HUES64 (cell line): ENCODE measurements around the gene QSOX2.

Source experiments
- H3K27ac ChIP-seq: 2 replicates; pipeline ENCODE4 v1.7.0; 2013; ENCODE audit warnings: low read depth, low read length, inconsistent platforms
- H3K27me3 ChIP-seq: 2 replicates; pipeline ENCODE4 v1.6.1; 2013; ENCODE audit warnings: mild to moderate bottlenecking, low read length; ENCODE audit not compliant: insufficient read depth
- H3K36me3 ChIP-seq: 2 replicates; pipeline ENCODE4 v1.6.1; 2013; ENCODE audit warnings: mild to moderate bottlenecking, low read length; ENCODE audit not compliant: insufficient read depth
- H3K4me1 ChIP-seq: 2 replicates; pipeline ENCODE4 v1.6.1; 2013; ENCODE audit warnings: mild to moderate bottlenecking, low read length, moderate library complexity; ENCODE audit not compliant: insufficient read depth
- H3K4me3 ChIP-seq: 2 replicates; pipeline ENCODE4 v1.5.1; 2013; ENCODE audit warnings: mild to moderate bottlenecking, low read length, moderate library complexity
- H3K9ac ChIP-seq: 2 replicates; pipeline ENCODE4 v1.6.1; 2013; ENCODE audit warnings: mild to moderate bottlenecking, low read depth, low read length
- H3K9me3 ChIP-seq: 2 replicates; pipeline ENCODE4 v1.6.1; 2013; ENCODE audit warnings: low read depth, low read length; ENCODE audit not compliant: insufficient read depth
- WGBS: fragments of 150-250, 120-280 bp; methylation state at CpG from one replicate; pipeline ENCODE4 v1.1.7; 2013; ENCODE audit warnings: missing lambda C conversion rate; 5-methylcytosine and 5-hydroxymethylcytosine counted together

QSOX2 gene

GRCh38 chr9:136230773-136231172 is 14.8 kb downstream of the QSOX2 start:
- Histone ChIP-seq H3K36me3 (peaks cover 15% of the 10 kb centered on the region), H3K4me1 (no peaks in the 10 kb centered on the region; the same call in 1 of the 2 replicates), H3K9me3 (no peaks in the 10 kb centered on the region), H3K27ac (no peak overlapping the region), H3K27me3 (no peaks in the 10 kb centered on the region), H3K9ac (no peak overlapping the region), H3K4me3 (no peak overlapping the region)
- WGBS: 96% methylated on average over 9 of the region's 9 CpGs

- no peaks in the 10 kb centered on the region for H3K9me3 ChIP-seq
- H3K9ac ChIP-seq: no peak overlapping the region
- WGBS: 90% methylated on average over 10 of the region's 10 CpGs
- H3K27me3 ChIP-seq: no peaks in the 10 kb centered on the region
- H3K4me1 ChIP-seq: no peaks in the 10 kb centered on the region; the same call in 1 of the 2 replicates
- H3K27ac ChIP-seq: no peak overlapping the region
- peaks cover 13% of the 10 kb centered on the region for H3K36me3 ChIP-seq
- no peak overlapping the region for H3K4me3 ChIP-seq
Measured at GRCh38 chr9:136230365-136230764, 15.2 kb downstream of the QSOX2 start.

DNA sequence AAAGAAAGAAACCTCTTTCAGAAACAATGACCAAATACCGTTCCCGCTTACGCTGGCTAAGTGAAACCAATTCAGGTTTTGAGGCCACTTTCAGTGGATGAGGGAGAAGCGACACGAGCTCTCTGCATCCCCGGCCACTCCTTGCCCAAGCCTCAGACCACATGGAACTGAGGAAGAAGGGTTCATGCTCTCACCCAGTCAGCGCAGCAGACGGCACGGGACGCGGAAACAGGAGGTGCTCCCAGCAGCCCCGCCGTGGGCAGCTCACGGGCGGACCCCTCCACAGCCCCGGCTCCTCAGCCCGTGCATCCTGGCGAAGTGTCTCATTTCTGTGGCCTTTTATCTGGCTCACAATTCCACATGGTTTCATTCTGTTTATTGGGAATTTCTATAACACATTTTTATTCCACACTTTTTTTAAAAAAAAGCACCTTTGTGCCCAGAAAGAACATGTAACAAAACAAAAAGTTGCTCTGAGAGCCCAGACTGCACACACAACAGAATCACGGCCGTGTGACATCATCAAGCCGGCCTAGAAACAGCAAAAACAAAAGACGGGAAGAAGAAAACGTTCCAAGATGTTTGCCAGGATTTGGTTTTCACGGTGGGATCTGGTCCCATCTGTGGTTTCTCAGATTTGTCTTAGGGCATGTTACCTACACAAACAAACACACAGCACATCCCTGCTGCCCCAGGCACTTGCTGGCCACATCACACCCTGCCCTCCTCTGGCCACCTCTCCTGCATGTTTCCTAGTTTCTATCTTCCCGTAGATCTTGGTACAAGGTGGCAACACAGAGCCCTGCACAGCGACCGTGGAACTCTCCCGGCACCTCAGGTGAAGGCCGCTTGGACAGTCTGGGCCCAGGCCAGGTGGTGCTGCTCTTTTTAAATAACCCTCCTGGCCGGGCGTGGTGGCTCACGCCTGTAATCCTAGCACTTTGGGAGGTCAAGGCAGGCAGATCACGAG is 16.2 kb downstream of the QSOX2 start:
- Histone ChIP-seq H3K4me1 (no peaks in the 10 kb centered on the region; the same call in 1 of the 2 replicates), H3K4me3 (no peak overlapping the region), H3K36me3 (peaks cover 18% of the 10 kb centered on the region), H3K9ac (no peak overlapping the region), H3K27me3 (no peaks in the 10 kb centered on the region), H3K27ac (no peak overlapping the region), H3K9me3 (no peaks in the 10 kb centered on the region)
- 93% methylated on average over 33 of the region's 33 CpGs for WGBS

DNA sequence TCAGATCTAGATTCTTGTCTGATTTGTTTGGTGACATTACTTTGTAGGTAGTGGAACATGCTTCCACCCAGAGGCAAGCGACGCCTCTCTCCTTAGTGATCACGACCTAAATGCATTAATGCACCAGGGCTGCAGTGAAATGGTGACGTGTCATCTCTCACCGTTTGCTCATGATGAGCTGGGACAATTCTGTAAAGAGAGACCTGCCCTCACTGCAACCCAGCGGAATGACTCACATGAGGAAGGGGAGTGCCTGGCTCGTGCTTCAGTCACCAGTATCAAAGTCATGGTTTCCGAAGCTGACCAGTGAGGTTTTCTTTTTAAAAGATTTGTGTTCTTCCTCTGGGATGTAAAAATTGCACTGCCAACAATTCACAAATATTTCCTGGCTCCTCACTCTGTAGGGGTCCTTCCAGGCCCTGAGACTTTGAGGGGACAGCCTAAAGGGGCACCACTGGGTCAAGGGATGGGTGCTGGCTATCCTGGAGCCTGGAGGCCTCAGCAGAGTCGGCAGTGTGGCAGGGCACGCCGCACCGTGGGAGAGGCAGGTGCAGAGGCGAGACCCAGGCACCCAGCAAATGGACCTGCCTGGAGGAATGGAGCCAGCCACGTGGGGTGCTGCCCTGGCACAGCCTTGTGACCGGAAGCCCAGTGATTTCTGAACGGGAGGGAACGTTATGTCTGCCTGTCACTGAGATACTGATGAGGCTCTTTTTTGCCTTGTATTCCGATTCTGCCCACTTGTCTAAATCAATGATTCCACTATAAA is 17.3 kb downstream of the QSOX2 start:
- no peak overlapping the region for H3K4me3 ChIP-seq
- no peak overlapping the region for H3K9ac ChIP-seq
- WGBS: 89% methylated on average over 18 of the region's 18 CpGs
- H3K9me3 ChIP-seq: no peaks in the 10 kb centered on the region
- no peaks in the 10 kb centered on the region; the same call in 1 of the 2 replicates for H3K4me1 ChIP-seq
- peaks cover 27% of the 10 kb centered on the region for H3K36me3 ChIP-seq
- no peaks in the 10 kb centered on the region for H3K27me3 ChIP-seq
- H3K27ac ChIP-seq: no peak overlapping the region

DNA sequence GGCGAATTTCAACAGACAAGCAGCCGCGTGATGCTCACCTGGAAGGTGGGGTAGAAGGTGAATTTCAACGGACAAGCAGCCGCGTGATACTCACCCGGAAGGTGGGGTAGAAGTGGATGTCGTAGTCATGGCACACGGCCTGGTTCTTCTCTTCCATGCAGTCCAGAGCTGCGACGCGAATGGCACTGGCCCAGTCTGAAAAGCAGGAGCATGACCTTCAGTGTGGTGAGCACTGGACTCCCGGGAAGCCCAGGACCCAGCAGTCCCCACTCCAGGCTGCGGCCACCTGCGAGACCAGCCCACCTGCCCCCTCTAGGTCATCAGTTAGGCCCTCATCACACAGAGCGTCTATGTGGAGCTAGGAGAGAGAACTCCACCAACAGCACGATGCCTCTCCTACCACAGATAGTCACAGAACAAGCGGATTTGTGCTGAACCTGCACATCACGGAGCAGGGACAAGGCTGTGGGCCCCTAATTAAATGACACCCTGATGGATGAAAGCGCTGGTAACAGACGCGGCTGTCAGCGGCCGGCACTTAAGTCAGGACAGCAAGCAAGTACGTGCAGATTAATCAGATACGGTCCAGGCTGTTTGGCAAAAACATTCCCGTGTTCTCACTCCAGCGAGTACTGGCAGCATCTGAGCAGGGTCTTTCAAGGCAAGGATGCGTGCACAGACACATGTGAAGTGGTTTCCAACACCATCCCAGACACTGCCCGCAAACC is 18.8 kb downstream of the QSOX2 start:
- H3K36me3 ChIP-seq: peaks cover 32% of the 10 kb centered on the region
- no peaks in the 10 kb centered on the region for H3K9me3 ChIP-seq
- WGBS: 94% methylated on average over 30 of the region's 30 CpGs
- H3K27ac ChIP-seq: no peak overlapping the region; the same call in 1 of the 2 replicates
- H3K9ac ChIP-seq: no peak overlapping the region
- no peaks in the 10 kb centered on the region for H3K27me3 ChIP-seq
- no peak overlapping the region for H3K4me3 ChIP-seq
- H3K4me1 ChIP-seq: no peaks in the 10 kb centered on the region; the same call in 1 of the 2 replicates

- WGBS: 82% methylated on average over 30 of the region's 30 CpGs
- Histone ChIP-seq H3K27ac (no peak overlapping the region), H3K9ac (no peak overlapping the region), H3K4me1 (no peaks in the 10 kb centered on the region; the same call in 1 of the 2 replicates), H3K4me3 (no peak overlapping the region), H3K9me3 (no peaks in the 10 kb centered on the region), H3K27me3 (no peaks in the 10 kb centered on the region), H3K36me3 (peaks cover 32% of the 10 kb centered on the region)
Measured at GRCh38 chr9:136225748-136226679, 19.6 kb downstream of the QSOX2 start.

DNA sequence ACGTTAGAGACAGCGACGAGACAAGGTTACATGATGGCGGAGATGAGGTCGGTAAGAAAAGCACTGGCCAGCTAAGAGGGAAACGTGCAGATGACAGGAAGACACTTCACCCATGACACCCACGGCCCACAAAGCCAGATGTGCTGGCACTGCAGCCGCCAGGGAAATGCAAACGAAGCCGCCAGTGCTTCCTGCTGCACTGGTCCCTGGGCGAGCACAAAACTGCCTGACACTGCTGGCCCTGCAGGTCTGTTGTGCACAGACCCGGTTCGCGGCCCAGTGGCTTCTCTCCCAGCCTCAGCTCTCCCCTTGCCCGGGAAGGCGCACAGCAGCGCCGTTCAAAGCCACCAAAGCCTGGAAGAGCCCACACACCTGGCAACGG is 20.3 kb downstream of the QSOX2 start:
- Histone ChIP-seq H3K4me1 (no peaks in the 10 kb centered on the region; the same call in 1 of the 2 replicates), H3K27ac (no peak overlapping the region), H3K27me3 (no peaks in the 10 kb centered on the region), H3K9me3 (no peaks in the 10 kb centered on the region), H3K4me3 (no peak overlapping the region), H3K9ac (no peak overlapping the region), H3K36me3 (peaks cover 32% of the 10 kb centered on the region)
- 94% methylated on average over 19 of the region's 19 CpGs for WGBS

DNA sequence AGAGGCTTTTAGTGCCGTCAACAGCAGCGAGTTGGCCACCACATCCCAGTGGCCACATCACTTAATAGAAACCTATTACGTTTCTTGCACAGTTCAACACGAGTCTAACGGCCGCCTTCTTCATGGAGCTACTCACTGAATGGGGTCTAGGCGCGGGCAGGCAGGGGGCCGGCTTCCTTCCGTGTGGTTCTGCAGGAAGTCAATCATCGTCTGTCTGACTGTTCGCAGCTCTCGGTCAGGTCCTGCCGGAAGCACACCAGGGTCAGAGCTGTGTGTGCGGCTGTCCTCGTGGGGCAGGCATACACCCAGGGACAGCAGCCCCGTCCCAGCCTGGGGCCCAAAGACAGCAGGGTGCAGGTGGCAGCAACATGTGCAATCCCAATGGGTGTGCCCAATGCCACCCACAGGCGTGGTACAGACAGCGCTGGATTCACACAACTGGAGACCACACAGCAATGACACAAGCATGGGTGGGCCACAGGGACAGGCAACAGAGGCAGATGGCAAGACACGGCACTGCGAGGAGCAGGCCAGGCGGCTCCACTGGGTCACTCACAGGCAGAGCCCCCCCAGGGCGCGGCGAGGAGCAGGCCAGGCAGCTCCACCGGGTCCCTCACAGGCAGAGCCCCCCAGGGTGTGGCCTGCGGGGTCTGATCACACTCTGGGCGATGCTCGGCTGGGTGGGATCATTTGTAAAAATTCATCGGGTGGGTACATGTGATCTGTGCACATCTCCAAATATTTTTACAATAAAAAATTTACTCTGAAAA is 21.6 kb downstream of the QSOX2 start:
- H3K9me3 ChIP-seq: no peaks in the 10 kb centered on the region
- H3K36me3 ChIP-seq: peaks cover 33% of the 10 kb centered on the region
- H3K9ac ChIP-seq: no peak overlapping the region
- H3K27ac ChIP-seq: no peak overlapping the region
- H3K27me3 ChIP-seq: no peaks in the 10 kb centered on the region
- 97% methylated on average over 30 of the region's 30 CpGs for WGBS
- no peak overlapping the region for H3K4me3 ChIP-seq
- no peaks in the 10 kb centered on the region; the same call in 1 of the 2 replicates for H3K4me1 ChIP-seq

DNA sequence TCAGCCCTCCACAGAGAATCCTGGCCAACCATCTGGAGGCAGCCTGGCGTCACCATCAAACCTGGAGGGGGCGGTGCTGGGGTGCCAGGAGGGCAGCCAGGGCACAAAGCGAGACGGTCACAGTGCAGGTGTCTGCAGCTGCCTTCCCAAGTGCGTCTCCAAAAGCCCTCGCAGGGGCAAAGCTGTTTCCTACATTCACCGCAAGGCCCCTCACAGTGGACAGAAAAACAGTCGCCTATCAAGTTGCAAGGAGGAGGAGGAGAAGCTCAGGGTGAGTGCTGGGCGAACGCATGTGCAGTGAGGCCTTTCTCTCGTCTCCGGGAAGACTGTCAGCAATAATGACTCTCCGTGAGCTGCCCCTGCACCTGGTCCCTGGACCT is 22.7 kb downstream of the QSOX2 start:
- WGBS: 93% methylated on average over 13 of the region's 13 CpGs
- Histone ChIP-seq H3K9me3 (no peaks in the 10 kb centered on the region), H3K9ac (no peak overlapping the region), H3K4me1 (no peaks in the 10 kb centered on the region; the same call in 1 of the 2 replicates), H3K36me3 (peaks cover 44% of the 10 kb centered on the region), H3K27ac (no peak overlapping the region), H3K4me3 (no peak overlapping the region), H3K27me3 (no peaks in the 10 kb centered on the region)
